HepG2 (cell line): ENCODE data around the gene IL17RC. TPM values are rescaled to one million over a fixed set of nuclear protein-coding genes. Genes with fewer than 3 reads are reported as not detected.
A peak's percentile ranks its signal among the peaks of the same experiment; 100 is the strongest.

Experiments
- EP300 ChIP-seq, 3 experiments: sonication (generic) in 1 of 3; formaldehyde crosslinking in 1 of 3; IDR thresholded peaks; 2 replicates each; pipeline versions ENCODE4 v1.5.1 to v1.6.1; 2011 to 2020; ENCODE audit warnings: low read depth in 2 of 3, low read length in 2 of 3, borderline replicate concordance in 1 of 3, improper control_type of control experiment in 1 of 3, mild to moderate bottlenecking in 1 of 3, missing genetic modification reagents in 1 of 3, moderate library complexity in 1 of 3
- FOXA1 ChIP-seq, 2 experiments: fragments of 450-650 bp in 1 of 2; sonication (generic) in 1 of 2; formaldehyde crosslinking in 1 of 2; IDR thresholded peaks; 2 replicates each; pipeline versions ENCODE4 v1.4.0 to v1.6.1; 2016 to 2020; ENCODE audit warnings: missing genetic modification reagents in 1 of 2
- GABPA ChIP-seq, 2 experiments: IDR thresholded peaks; 2 replicates each; pipeline ENCODE4 v1.6.1; 2011 to 2016; ENCODE audit warnings: low read depth in 2 of 2, low read length in 1 of 2, missing biosample characterization in 1 of 2, missing genetic modification characterization in 1 of 2
- HIVEP1 ChIP-seq: sonication (generic); formaldehyde crosslinking; IDR thresholded peaks from 2 replicates; pipeline ENCODE4 v1.4.0; 2020; ENCODE audit warnings: mild to moderate bottlenecking, missing genetic modification reagents
- JARID2 ChIP-seq: sonication (generic); formaldehyde crosslinking; IDR thresholded peaks from 2 replicates; pipeline ENCODE4 v1.8.1; 2023; ENCODE audit warnings: missing genetic modification reagents, inconsistent platforms; ENCODE audit not compliant: insufficient replicate concordance
- KMT2B ChIP-seq: IDR thresholded peaks from 2 replicates; pipeline ENCODE4 v1.6.1; 2016; ENCODE audit warnings: missing genetic modification reagents, missing compliant biosample characterization
- MAFG ChIP-seq: sonication (generic); formaldehyde crosslinking; IDR thresholded peaks from 2 replicates; pipeline ENCODE4 v1.5.1; 2020; ENCODE audit warnings: mild to moderate bottlenecking, missing genetic modification reagents
- NFIC ChIP-seq: IDR thresholded peaks from 2 replicates; pipeline ENCODE4 v1.6.1; 2012; ENCODE audit warnings: mild to moderate bottlenecking, low read length, inconsistent platforms
- SMARCE1 ChIP-seq: fragments of 450-650 bp; IDR thresholded peaks from 2 replicates; pipeline ENCODE4 v1.6.1; 2017; ENCODE audit warnings: borderline replicate concordance
- SPEN ChIP-seq: sonication (generic); formaldehyde crosslinking; IDR thresholded peaks from 2 replicates; pipeline ENCODE4 v1.5.1; 2020; ENCODE audit warnings: low read depth, mild to moderate bottlenecking, missing genetic modification reagents
- TOPORS ChIP-seq: sonication (generic); formaldehyde crosslinking; IDR thresholded peaks from 2 replicates; pipeline ENCODE4 v1.8.0; 2023; ENCODE audit warnings: mild to moderate bottlenecking, missing genetic modification reagents
- ZNF160 ChIP-seq: sonication (generic); formaldehyde crosslinking; IDR thresholded peaks from 2 replicates; pipeline ENCODE4 v1.8.0; 2022; ENCODE audit warnings: mild to moderate bottlenecking, inconsistent platforms, missing genetic modification reagents
- ZNF224 ChIP-seq: sonication (generic); formaldehyde crosslinking; IDR thresholded peaks from 2 replicates; pipeline ENCODE4 v1.5.0; 2020; ENCODE audit warnings: mild to moderate bottlenecking, missing genetic modification reagents
- ZNF251 ChIP-seq: sonication (generic); formaldehyde crosslinking; IDR thresholded peaks from 2 replicates; pipeline ENCODE4 v1.9.0; 2021; ENCODE audit warnings: mild to moderate bottlenecking, missing genetic modification reagents
- ZNF382 ChIP-seq: sonication (generic); formaldehyde crosslinking; IDR thresholded peaks from 2 replicates; pipeline ENCODE4 v1.5.0; 2020; ENCODE audit warnings: missing genetic modification reagents, mild to moderate bottlenecking, borderline replicate concordance
- ZNF549 ChIP-seq: sonication (generic); formaldehyde crosslinking; IDR thresholded peaks from 2 replicates; pipeline ENCODE4 v1.5.0; 2020; ENCODE audit warnings: missing genetic modification reagents
- ZNF562 ChIP-seq: sonication (generic); formaldehyde crosslinking; IDR thresholded peaks from 2 replicates; pipeline ENCODE4 v1.8.0; 2022; ENCODE audit warnings: missing genetic modification reagents, borderline replicate concordance
- ZNF567 ChIP-seq: sonication (generic); formaldehyde crosslinking; IDR thresholded peaks from 2 replicates; pipeline ENCODE4 v1.8.1; 2023; ENCODE audit warnings: mild to moderate bottlenecking, missing genetic modification reagents, borderline replicate concordance
- ZNF790 ChIP-seq: sonication (generic); formaldehyde crosslinking; IDR thresholded peaks from 2 replicates; pipeline ENCODE4 v1.8.0; 2022; ENCODE audit warnings: missing genetic modification reagents, mild to moderate bottlenecking, borderline replicate concordance
- ZNF883 ChIP-seq: sonication (generic); formaldehyde crosslinking; IDR thresholded peaks from 2 replicates; pipeline ENCODE4 v1.5.1; 2020; ENCODE audit warnings: mild to moderate bottlenecking, missing genetic modification reagents; ENCODE audit errors: not compliant biosample characterization
- polyA plus RNA-seq, 8 experiments: library from polyadenylated mRNA; depleted of rRNA in 3 of 8; stranded (reverse) in 7 of 8; unstranded in 1 of 8; fragments of >200 nt; fragmentation: Illumina TruSeq in 4 of 8; extraction: Trizol in 4 of 8; gene quantifications; 2 replicates each; pipeline versions ENCODE4 v1.2.1 to v1.2.3, GENCODE V29; 2011 to 2016; ENCODE audit warnings: low read depth in 4 of 8, missing spikeins in 1 of 8, mixed read lengths in 1 of 8; ENCODE audit not compliant: insufficient read depth in 1 of 8
- total RNA-seq, 5 experiments: library from RNA; depleted of rRNA; stranded (reverse); fragments of >200 nt; fragmentation: Illumina TruSeq; extraction: Trizol; gene quantifications; 2 replicates each; pipeline ENCODE4 v1.2.3, GENCODE V29; 2016; ENCODE audit warnings: low read depth in 1 of 5
- TF ChIP-seq, protein P1 (sequence below): sonication (generic); formaldehyde crosslinking; IDR thresholded peaks from 2 replicates; pipeline ENCODE4 v1.9.0; 2021; ENCODE audit warnings: missing genetic modification reagents, borderline replicate concordance
- TF ChIP-seq, protein P2 (sequence below): sonication (generic); formaldehyde crosslinking; IDR thresholded peaks from 2 replicates; pipeline ENCODE4 v1.4.0; 2020; ENCODE audit warnings: mild to moderate bottlenecking, missing genetic modification reagents
- TF ChIP-seq, protein P3 (sequence below): sonication (generic); formaldehyde crosslinking; IDR thresholded peaks from 2 replicates; pipeline ENCODE4 v1.5.1; 2020; ENCODE audit warnings: missing genetic modification reagents, mild to moderate bottlenecking, borderline replicate concordance
- TF ChIP-seq, protein P4 (sequence below): sonication (generic); formaldehyde crosslinking; IDR thresholded peaks from 2 replicates; pipeline ENCODE4 v1.4.0; 2020; ENCODE audit warnings: missing genetic modification reagents; ENCODE audit errors: not compliant biosample characterization

The IL17RC gene
- total and polyA plus RNA-seq, 2 of the 13 experiments (the other 11 are each of a cell fraction or from before 2014, with no cell fraction given) = 20.7 to 24.0 TPM

DNA sequence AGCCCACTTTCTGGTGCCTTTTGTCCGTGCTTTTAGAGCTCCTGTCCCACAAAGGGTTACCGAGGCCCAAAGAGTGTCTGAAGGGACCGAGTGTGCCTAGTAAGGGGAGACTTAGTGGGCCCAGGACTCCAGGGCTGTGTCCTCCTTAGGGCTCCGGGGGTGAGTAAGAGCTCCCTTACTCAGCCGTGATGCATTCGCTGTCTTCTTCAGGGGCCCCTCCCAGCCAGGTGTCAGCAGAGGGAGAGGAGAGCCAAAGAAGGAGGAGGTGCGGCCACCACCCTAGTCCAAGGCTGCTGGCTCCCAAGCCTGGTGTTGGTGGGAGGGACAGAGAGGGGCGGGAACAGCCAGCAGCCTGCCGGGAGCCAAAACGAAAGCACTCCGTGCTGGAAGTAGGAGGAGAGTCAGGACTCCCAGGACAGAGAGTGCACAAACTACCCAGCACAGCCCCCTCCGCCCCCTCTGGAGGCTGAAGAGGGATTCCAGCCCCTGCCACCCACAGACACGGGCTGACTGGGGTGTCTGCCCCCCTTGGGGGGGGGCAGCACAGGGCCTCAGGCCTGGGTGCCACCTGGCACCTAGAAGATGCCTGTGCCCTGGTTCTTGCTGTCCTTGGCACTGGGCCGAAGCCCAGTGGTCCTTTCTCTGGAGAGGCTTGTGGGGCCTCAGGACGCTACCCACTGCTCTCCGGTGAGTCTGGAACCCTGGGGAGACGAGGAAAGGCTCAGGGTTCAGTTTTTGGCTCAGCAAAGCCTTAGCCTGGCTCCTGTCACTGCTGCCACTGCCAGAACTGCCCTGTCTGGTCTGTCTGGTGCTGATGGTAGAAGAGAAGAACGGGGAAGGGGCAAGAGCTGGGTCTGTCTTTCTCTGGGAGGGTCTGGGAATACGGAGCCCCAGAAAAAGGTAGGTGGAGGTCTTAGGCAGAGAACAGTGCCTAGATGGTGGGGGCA lies at the start of gene IL17RC (continued):
- TF ChIP-seq, protein P1, sequence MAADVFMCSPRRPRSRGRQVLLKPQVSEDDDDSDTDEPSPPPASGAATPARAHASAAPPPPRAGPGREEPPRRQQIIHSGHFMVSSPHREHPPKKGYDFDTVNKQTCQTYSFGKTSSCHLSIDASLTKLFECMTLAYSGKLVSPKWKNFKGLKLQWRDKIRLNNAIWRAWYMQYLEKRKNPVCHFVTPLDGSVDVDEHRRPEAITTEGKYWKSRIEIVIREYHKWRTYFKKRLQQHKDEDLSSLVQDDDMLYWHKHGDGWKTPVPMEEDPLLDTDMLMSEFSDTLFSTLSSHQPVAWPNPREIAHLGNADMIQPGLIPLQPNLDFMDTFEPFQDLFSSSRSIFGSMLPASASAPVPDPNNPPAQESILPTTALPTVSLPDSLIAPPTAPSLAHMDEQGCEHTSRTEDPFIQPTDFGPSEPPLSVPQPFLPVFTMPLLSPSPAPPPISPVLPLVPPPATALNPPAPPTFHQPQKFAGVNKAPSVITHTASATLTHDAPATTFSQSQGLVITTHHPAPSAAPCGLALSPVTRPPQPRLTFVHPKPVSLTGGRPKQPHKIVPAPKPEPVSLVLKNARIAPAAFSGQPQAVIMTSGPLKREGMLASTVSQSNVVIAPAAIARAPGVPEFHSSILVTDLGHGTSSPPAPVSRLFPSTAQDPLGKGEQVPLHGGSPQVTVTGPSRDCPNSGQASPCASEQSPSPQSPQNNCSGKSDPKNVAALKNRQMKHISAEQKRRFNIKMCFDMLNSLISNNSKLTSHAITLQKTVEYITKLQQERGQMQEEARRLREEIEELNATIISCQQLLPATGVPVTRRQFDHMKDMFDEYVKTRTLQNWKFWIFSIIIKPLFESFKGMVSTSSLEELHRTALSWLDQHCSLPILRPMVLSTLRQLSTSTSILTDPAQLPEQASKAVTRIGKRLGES = no peak
- TF ChIP-seq ZNF251 (CRISPR knock-in tag) (no peak), TOPORS (CRISPR knock-in tag) (no peak), ZNF160 (CRISPR knock-in tag) (no peak), ZNF224 (CRISPR knock-in tag) (no peak), ZNF562 (CRISPR knock-in tag) (no peak), ZNF382 (CRISPR knock-in tag) (no peak), ZNF549 (CRISPR knock-in tag) (no peak), ZNF883 (CRISPR knock-in tag) (no peak), KMT2B (CRISPR knock-in tag) (peak; percentile 47; the same call in 1 of the 2 replicates), JARID2 (CRISPR knock-in tag) (no peak), MAFG (no peak), ZNF790 (CRISPR knock-in tag) (no peak), GABPA (IDR thresholded peaks at IDR 0.05; ENCODE audit: low read depth, low read length) (no peak), GABPA (CRISPR knock-in tag; IDR thresholded peaks at IDR 0.05; ENCODE audit: low read depth) (no peak), ZNF567 (CRISPR knock-in tag) (0 out of 2 replicates have a peak, but pooled peaks have one; percentile 30), HIVEP1 (CRISPR knock-in tag) (no peak), NFIC (no peak), EP300 (IDR thresholded peaks at IDR 0.05; ENCODE audit: low read depth in 2 of 2, low read length in 2 of 2) (no peak), EP300 (CRISPR knock-in tag; IDR thresholded peaks at IDR 0.05; ENCODE audit: borderline replicate concordance) (no peak), SMARCE1 (no peak), FOXA1 (IDR thresholded peaks at IDR 0.05) (no peak), FOXA1 (CRISPR knock-in tag; IDR thresholded peaks at IDR 0.05) (no peak), SPEN (no peak)
- TF ChIP-seq, protein P2, sequence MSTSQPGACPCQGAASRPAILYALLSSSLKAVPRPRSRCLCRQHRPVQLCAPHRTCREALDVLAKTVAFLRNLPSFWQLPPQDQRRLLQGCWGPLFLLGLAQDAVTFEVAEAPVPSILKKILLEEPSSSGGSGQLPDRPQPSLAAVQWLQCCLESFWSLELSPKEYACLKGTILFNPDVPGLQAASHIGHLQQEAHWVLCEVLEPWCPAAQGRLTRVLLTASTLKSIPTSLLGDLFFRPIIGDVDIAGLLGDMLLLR (CRISPR knock-in tag) = no peak
- TF ChIP-seq, protein P3, sequence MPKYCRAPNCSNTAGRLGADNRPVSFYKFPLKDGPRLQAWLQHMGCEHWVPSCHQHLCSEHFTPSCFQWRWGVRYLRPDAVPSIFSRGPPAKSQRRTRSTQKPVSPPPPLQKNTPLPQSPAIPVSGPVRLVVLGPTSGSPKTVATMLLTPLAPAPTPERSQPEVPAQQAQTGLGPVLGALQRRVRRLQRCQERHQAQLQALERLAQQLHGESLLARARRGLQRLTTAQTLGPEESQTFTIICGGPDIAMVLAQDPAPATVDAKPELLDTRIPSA (CRISPR knock-in tag) = no peak
- TF ChIP-seq, protein P4, sequence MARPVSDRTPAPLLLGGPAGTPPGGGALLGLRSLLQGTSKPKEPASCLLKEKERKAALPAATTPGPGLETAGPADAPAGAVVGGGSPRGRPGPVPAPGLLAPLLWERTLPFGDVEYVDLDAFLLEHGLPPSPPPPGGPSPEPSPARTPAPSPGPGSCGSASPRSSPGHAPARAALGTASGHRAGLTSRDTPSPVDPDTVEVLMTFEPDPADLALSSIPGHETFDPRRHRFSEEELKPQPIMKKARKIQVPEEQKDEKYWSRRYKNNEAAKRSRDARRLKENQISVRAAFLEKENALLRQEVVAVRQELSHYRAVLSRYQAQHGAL (CRISPR knock-in tag) = no peak
